CD1c-positive myeloid dendritic cell (primary cell): Measurements from ENCODE around the gene TIMM10.
A peak's percentile ranks its signal among the peaks of the same experiment; 100 is the strongest.

ENCODE experiments used
- DNase-seq: peaks from one replicate; pipeline ENCODE4 v3.0.0-alpha.2; 2016; ENCODE audit errors: extremely low spot score

Gene TIMM10

DNA sequence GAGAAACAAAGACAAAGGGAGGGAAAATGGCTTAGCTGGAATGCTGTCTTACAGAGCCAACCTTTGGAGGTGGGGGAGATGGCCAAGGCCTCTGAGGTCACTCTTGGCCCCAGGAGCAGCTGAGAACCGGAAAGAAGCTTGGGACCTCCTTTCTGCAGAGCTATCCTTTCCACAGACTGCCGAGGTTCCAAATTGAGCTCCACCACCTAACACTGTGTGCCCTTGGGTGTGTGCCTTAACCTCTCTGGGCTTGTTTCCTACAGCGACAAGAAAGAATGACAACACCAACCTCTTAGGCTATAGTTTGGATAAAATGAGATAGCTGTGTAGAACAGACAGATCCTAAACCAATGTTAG, 47.0 kb downstream of the TIMM10 start:
- DNase-seq: no peak

DNA sequence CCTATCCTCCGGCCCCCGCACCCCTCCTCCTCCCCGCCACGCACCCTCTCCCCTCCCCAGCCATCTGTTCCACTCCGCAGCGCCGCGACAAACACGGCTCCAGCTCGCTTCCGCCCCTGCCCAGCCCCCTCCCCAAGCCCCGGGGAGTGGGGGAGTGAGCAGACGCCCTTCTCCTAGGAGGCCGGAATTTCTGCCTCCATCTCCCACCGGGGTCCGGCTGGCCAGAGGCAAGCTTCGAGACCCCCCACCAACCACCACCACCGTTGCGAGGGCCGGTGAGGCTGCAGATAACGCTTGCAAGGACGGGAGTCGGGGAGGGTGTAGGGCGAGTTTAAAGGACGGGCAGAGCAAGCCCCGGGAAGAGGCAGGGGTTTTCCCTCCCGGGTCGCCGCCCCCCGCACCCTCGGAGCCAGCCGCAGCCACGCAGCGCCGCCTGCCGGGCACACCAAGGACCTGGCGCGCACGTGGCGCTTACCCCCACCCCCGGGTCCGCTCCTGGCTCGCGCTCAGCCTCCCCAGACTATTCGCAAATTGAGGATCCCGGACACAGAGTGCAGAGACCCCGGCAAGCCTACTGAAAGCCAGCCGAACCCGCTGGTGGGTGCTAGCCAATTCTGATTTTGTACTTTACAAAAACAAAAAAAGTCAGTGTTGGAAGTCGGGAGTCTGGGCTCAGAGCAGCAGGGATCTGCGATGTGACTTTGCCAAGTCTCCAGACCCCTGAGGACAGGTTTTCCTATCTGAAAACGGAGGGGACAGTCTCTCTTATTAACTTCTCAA, 47.6 kb downstream of the TIMM10 start:
- DNase-seq: peak; percentile 59

DNA sequence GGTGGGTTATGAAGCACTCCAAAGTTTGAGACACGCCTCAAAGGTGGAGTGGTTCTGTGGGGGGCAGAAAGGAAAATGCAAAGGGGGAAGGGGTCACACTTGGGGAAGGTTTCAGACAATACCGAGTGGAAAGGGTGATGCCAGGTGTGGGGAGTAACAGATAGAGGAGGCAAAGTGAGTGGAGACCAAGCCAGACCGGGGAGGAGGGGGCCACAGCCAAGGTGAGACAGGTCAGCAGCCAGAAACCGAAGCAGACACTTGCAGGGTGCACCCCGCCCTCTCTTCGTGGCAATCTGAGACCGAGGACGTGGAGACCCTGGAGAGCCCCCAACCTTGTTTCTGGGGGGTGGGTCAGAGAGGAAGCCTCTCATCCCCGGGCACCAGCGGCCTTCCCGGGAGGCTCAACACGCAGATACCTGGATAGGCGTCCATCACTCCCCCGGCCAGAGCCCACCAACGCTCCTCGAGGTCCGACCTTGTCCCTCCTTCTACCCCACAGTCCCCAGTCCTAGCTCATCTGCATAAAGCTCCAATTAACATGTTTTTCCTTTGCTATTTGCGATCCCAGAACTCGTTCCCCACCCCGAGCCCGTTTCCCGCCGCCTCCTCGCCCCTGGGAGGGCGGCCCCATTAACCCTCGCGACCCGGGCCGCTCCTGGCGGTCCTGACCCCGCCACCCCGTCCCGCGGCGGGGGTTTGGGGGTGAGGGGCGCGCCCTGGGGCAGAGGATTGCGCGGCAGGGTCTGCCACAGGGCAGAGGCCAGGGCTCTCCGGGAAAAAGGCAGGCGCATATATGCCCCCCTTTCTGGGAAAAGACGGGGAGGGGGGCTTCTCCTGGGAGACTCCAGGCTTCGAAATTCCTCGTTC, 48.4 kb downstream of the TIMM10 start:
- DNase-seq: no peak

DNA sequence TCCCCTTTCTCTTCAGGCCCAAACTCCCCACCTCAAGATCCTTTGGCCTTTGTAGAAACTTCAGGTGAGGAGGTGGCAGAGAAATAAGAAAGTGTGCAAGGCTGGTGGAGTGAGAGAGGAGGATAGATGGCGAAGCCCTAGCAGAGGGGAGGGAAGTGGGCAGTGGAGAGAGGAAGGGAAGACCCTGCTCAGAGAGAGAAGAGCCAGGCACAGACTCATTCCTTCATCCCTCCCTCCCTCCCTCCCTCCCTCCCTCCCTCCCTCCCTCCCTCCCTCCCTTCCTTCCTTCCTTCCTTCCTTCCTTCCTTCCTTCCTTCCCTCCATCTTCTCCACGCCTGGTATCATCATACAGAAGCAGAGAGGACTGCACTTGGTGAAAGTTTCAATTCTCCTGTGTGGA, 49.2 kb downstream of the TIMM10 start:
- no peak for DNase-seq

DNA sequence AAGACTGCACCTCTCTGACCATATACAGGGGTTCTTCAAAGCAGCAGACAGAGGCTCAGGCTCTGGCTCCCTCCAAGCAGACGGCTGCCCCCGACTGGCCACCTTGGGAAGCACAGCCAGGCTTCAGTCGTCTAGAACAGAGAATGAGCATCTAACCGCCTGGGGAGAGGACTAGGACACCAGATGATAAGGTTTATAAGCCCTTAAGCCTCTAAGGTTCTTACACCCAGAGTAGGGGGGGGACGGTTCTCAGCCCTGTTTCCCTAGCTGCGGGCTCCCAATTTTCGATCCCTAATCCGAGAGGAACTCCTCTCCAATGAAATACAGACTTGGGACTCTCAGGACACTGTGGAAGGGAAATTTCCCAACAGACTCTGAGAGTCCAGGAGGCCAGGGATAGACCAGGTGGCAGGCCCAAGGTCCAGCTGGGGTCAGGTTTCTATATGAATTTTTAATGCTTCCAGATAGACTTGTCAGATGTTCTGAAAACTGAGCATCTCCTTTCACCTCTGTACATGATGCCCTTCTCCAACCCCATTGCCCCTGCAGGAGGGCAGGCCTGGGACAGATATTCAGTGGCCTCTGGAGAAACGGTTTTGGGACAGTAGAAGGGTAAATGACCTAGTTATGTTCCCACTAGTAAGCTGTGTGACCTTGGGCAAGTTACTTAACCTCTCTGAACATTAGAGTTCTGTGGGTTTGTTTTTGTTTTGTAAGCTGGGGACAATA, 50.0 kb downstream of the TIMM10 start:
- peak; percentile 70 for DNase-seq

DNA sequence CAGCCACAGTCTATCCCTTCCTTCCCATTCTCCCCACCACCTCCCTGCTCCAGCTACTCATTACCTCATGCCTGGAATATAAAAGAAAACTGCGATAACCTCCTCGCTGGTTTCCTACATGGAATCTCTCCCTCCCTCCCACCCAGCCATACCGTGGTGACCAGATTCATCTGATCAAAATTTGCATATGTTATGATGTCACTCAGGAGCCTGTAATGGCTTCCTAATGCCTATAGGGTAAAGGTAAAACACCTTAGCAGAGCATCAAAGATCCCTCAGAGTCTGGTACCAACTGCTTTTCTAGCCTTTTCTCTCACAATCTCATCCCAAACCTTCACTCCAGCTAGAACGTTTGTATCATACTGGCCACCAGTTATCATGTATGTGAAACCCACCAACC, 50.6 kb downstream of the TIMM10 start:
- DNase-seq: no peak

DNA sequence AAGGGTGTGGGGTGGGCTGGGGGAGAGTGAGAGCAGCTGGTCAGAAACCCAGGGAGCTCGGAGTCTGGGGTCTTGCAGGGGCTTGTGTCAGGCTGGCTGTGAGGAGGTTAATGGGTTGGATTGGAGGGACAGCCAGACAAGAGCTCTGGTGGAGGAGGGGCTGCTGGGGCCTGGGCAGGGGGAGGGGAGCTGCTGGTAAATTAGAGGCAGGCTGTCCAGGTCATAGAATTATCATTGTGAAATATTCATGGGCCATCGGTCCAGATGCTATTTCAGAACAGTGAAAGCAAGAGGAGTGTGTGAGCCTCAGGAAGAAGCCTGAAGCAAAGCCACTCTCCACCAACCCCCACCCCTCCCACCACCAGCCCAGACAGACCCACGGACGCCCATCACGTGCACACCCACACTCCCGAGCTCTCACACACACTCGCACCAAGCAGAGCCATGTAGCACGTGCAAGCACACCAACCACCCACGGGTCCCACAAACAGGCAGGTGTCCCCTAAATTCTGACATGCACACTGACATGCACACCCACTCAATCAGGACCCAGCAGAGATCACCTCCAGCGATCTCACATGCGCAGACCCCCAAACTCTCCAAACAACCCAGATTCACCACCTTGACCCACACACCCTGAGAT, 51.4 kb downstream of the TIMM10 start:
- DNase-seq: no peak
